IMR-90 (cell line): ENCODE results near the gene PAK4. TPM values are rescaled to one million over a fixed set of nuclear protein-coding genes. Genes with fewer than 3 reads are reported as not detected.
A peak's percentile ranks its signal among the peaks of the same experiment; 100 is the strongest.

Source experiments
- ATAC-seq: fragments of 200-7000 bp; cut with Tn5 transposase; 2 replicates; pipeline ENCODE4 v1.9.1; 2020; ENCODE audit warnings: low read depth, mild to moderate bottlenecking, moderate library complexity
- BruUV-seq: library from RNA; stranded (reverse); fragments of 400-500 nt; replicated peaks from 2 replicates; lab custom pipeline; 2021; lab: Mats Ljungman, UMichigan
- CTCF ChIA-PET: fragments of 300-600 bp; formaldehyde crosslinking; extraction: SDS; loops from one replicate; lab custom pipeline; 2021; ENCODE audit warnings: antibody characterized with exemption; lab: Yijun Ruan, JAX
- POLR2A ChIA-PET: fragments of 300-600 bp; sonication (Branson Sonifier 250); formaldehyde crosslinking; loops from one replicate; lab custom pipeline; 2022; ENCODE audit warnings: antibody characterized with exemption; ENCODE audit not compliant: unreplicated experiment; lab: Charles Lee
- DNase-seq: peaks from one replicate; pipeline ENCODE4 v3.0.0; 2013
- H2AFZ ChIP-seq: replicated peaks from 2 replicates; pipeline ENCODE3; 2013; ENCODE audit warnings: low read length, mild to moderate bottlenecking; ENCODE audit not compliant: poor library complexity
- H2AK5ac ChIP-seq: 2 replicates; pipeline ENCODE4 v1.6.1; 2013; ENCODE audit warnings: low read depth, low read length, inconsistent platforms
- H2AK9ac ChIP-seq: replicated peaks from 2 replicates; pipeline ENCODE3; 2013; ENCODE audit warnings: mild to moderate bottlenecking, low read depth, low read length, moderate library complexity; ENCODE audit not compliant: poor library complexity
- H2BK120ac ChIP-seq: 2 replicates; pipeline ENCODE4 v1.6.1; 2013; ENCODE audit warnings: low read depth, low read length, inconsistent platforms
- H2BK15ac ChIP-seq: 3 replicates; pipeline ENCODE4 v1.6.1; 2013; ENCODE audit warnings: low read depth, low read length, inconsistent platforms
- H2BK20ac ChIP-seq: 2 replicates; pipeline ENCODE4 v1.6.1; 2013; ENCODE audit warnings: low read depth, mild to moderate bottlenecking, inconsistent platforms, low read length, moderate library complexity
- H2BK5ac ChIP-seq: 2 replicates; pipeline ENCODE4 v1.6.1; 2013; ENCODE audit warnings: mild to moderate bottlenecking, low read depth, low read length, inconsistent platforms; ENCODE audit not compliant: poor library complexity, severe bottlenecking
- H3K14ac ChIP-seq: replicated peaks from 2 replicates; pipeline ENCODE4 v1.6.1; 2013; ENCODE audit warnings: low read depth, low read length, inconsistent platforms
- H3K18ac ChIP-seq: 2 replicates; pipeline ENCODE4 v1.6.1; 2013; ENCODE audit warnings: low read depth, low read length, control low read depth
- H3K23ac ChIP-seq: 2 replicates; pipeline ENCODE4 v1.6.1; 2013; ENCODE audit warnings: low read depth, low read length, inconsistent platforms
- H3K27ac ChIP-seq: 2 replicates; pipeline ENCODE4 v1.5.1; 2013; ENCODE audit warnings: mild to moderate bottlenecking, control low read depth, low read length; ENCODE audit not compliant: insufficient read depth
- H3K27me3 ChIP-seq: 2 replicates; pipeline ENCODE4 v1.6.1; 2013; ENCODE audit warnings: low read length; ENCODE audit not compliant: control insufficient read depth, insufficient read depth
- H3K36me3 ChIP-seq: 2 replicates; pipeline ENCODE4 v1.6.1; 2013; ENCODE audit warnings: low read length, mixed read lengths; ENCODE audit not compliant: control insufficient read depth, insufficient read depth
- H3K4ac ChIP-seq: 2 replicates; pipeline ENCODE4 v1.6.1; 2013; ENCODE audit warnings: low read depth, low read length, inconsistent platforms
- H3K4me1 ChIP-seq: 2 replicates; pipeline ENCODE4 v1.6.1; 2013; ENCODE audit warnings: low read length, mixed read lengths; ENCODE audit not compliant: control insufficient read depth, insufficient read depth
- H3K4me2 ChIP-seq: 2 replicates; pipeline ENCODE4 v1.6.1; 2013; ENCODE audit warnings: low read depth, mild to moderate bottlenecking, control low read depth, low read length, moderate library complexity
- H3K4me3 ChIP-seq: 2 replicates; pipeline ENCODE4 v1.5.1; 2013; ENCODE audit warnings: low read depth, mild to moderate bottlenecking, control low read depth, low read length, moderate library complexity; ENCODE audit not compliant: insufficient read depth
- H3K56ac ChIP-seq: 2 replicates; pipeline ENCODE4 v1.6.1; 2013; ENCODE audit warnings: low read length, inconsistent platforms; ENCODE audit not compliant: insufficient read depth; ENCODE audit errors: extremely low read depth
- H3K79me1 ChIP-seq, 2 experiments: 2 replicates each; pipeline ENCODE4 v1.6.1; 2013; ENCODE audit warnings: low read length in 2 of 2, inconsistent platforms in 1 of 2, low read depth in 1 of 2
- H3K9ac ChIP-seq: 2 replicates; pipeline ENCODE4 v1.6.1; 2013; ENCODE audit warnings: low read depth, low read length, control low read depth
- H3K9me1 ChIP-seq: 2 replicates; pipeline ENCODE4 v1.6.1; 2013; ENCODE audit warnings: low read length, inconsistent platforms; ENCODE audit not compliant: insufficient read depth
- H3K9me3 ChIP-seq: 2 replicates; pipeline ENCODE4 v1.6.1; 2013; ENCODE audit warnings: low read length; ENCODE audit not compliant: control insufficient read depth, insufficient read depth
- H4K20me1 ChIP-seq: 2 replicates; pipeline ENCODE4 v1.6.1; 2013; ENCODE audit warnings: low read length, inconsistent platforms; ENCODE audit not compliant: insufficient read depth
- H4K5ac ChIP-seq: 2 replicates; pipeline ENCODE4 v1.6.1; 2013; ENCODE audit warnings: mild to moderate bottlenecking, low read depth, low read length, control low read depth
- H4K8ac ChIP-seq, 2 experiments: 2 replicates each; pipeline ENCODE4 v1.6.1; 2013; ENCODE audit warnings: low read depth in 2 of 2, low read length in 2 of 2, control low read depth in 1 of 2, inconsistent platforms in 1 of 2
- H4K91ac ChIP-seq: 2 replicates; pipeline ENCODE4 v1.6.1; 2013; ENCODE audit warnings: low read depth, low read length, inconsistent platforms; ENCODE audit not compliant: insufficient read depth
- MAZ ChIP-seq: IDR thresholded peaks from 2 replicates; pipeline ENCODE4 v1.6.1; 2012; ENCODE audit warnings: low read depth, mild to moderate bottlenecking, low read length, improper control_type of control experiment, moderate library complexity, borderline replicate concordance
- USF2 ChIP-seq: fragments of 150-350 bp; IDR thresholded peaks from 2 replicates; pipeline ENCODE4 v1.6.1; 2017; ENCODE audit warnings: mild to moderate bottlenecking, antibody characterized with exemption, low read length, low read depth
- WGBS, 2 experiments: methylation state at CpG; one replicate each; pipeline versions ENCODE4 v1.1.5 to v1.1.7; 2013; ENCODE audit warnings: missing lambda C conversion rate in 2 of 2; ENCODE audit not compliant: insufficient read length in 1 of 2; ENCODE audit errors: extremely low coverage in 2 of 2; 5-methylcytosine and 5-hydroxymethylcytosine counted together
- dilution Hi-C: fragments of 300-500 bp; cut with HindIII; formaldehyde crosslinking; loops from one replicate; pipeline ENCODE4 v1.14.3; 2018; ENCODE audit warnings: low sequenced_read_pairs; ENCODE audit not compliant: unreplicated experiment
- in situ Hi-C: fragments of 300-500 bp; cut with MboI; formaldehyde crosslinking; loops from 3 replicates; pipeline ENCODE4 v1.14.3; 2019; ENCODE audit warnings: low sequenced_read_pairs, inconsistent platforms, mixed read lengths
- intact Hi-C: fragments of 100-400 bp; cut with micrococcal nuclease; formaldehyde crosslinking; loops from 2 replicates; pipeline ENCODE4 v1.10.0; 2022
- polyA plus RNA-seq, 3 experiments: library from polyadenylated mRNA; depleted of rRNA; stranded (reverse); fragments of >200 nt; gene quantifications; 2 replicates each; pipeline ENCODE4 v1.2.3, GENCODE V29; 2012; ENCODE audit warnings: low replicate concordance in 1 of 3
- total RNA-seq: library from RNA; depleted of rRNA; stranded (reverse); fragments of >200 nt; gene quantifications from 2 replicates; pipeline ENCODE4 v1.2.3, GENCODE V29; 2012

Gene PAK4
- total and polyA plus RNA-seq, 2 of the 4 experiments (the other 2 are of a cell fraction), result 2.0 to 27.2 TPM

- Histone ChIP-seq H3K23ac (no peak overlapping the region), H3K4me3 (no peak overlapping the region), H3K56ac (no peak overlapping the region), H2BK120ac (peak overlapping the region; percentile 24), H3K9me3 (no peaks in the 10 kb centered on the region), H2BK15ac (peak overlapping the region; percentile 60; the same call in 1 of the 3 replicates), H4K91ac (peak overlapping the region; percentile 53; the same call in 1 of the 2 replicates), H2AK9ac (no peak overlapping the region), H4K20me1 (no peaks in the 10 kb centered on the region), H3K4me2 (no peak overlapping the region), H3K9ac (no peak overlapping the region), H2BK5ac (no peak overlapping the region), H3K14ac (peak overlapping the region; percentile 7; the same call in 1 of the 2 replicates), H4K5ac (no peak overlapping the region), H2AFZ (no peak overlapping the region), H3K9me1 (peaks cover 7% of the 10 kb centered on the region), H3K27ac (no peak overlapping the region), H2BK20ac (peak overlapping the region; percentile 43), H3K4ac (no peak overlapping the region), H3K18ac (no peak overlapping the region), H3K27me3 (peaks cover 2% of the 10 kb centered on the region), H2AK5ac (peak overlapping the region; percentile 91), H3K36me3 (no peaks in the 10 kb centered on the region), H3K4me1 (peaks cover 5% of the 10 kb centered on the region; the same call in 1 of the 2 replicates), H4K8ac (no peak overlapping the region), H3K79me1 (no peaks in the 10 kb centered on the region)
- no peak for DNase-seq
- no TSS peak for BruUV-seq
- no peak for ATAC-seq
- TF ChIP-seq MAZ, result no peak
- no peak for TF ChIP-seq USF2
- dilution Hi-C loops (no loop called here), in situ Hi-C loops (no loop called here), intact Hi-C loops (no loop called here)
- ChIA-PET POLR2A (no interaction called here), CTCF (no interaction called here)
- WGBS, 2 experiments, result 100% methylated on average over 4 of the region's 11 CpGs; no CpG with 5 or more reads in 1 of the 2 experiments
Measured at GRCh38 chr19:39077323-39077722, 48.3 kb upstream of the PAK4 start.
